Activated CD8-positive, alpha-beta T cell treated with anti-CD3 and anti-CD28 coated beads, Interleukin-2, amount 10 ng/mL, durations not matched to agents 7 days and 5 days (primary cell): ENCODE data around the gene AXIN1. TPM values are rescaled to one million over a fixed set of nuclear protein-coding genes. Genes with fewer than 3 reads are reported as not detected.
"Not testable (repeated sequence)": the region's sequence is repeated elsewhere in the genome, so short reads cannot be mapped to it uniquely, and the experiment has no call there.

Experiments
- ATAC-seq: fragments of 150-1000 bp; cut with Tn5 transposase; one replicate; pipeline ENCODE4 v1.10.0; 2021; ENCODE audit warnings: moderate library complexity
- CTCF ChIA-PET: fragments of 350-600 bp; sonication (Branson Sonifier 250); formaldehyde crosslinking; loops from one replicate; lab custom pipeline; 2021; ENCODE audit warnings: antibody characterized with exemption; lab: Charles Lee
- POLR2A ChIA-PET: fragments of 350-600 bp; sonication (Branson Sonifier 250); formaldehyde crosslinking; loops from one replicate; lab custom pipeline; 2021; ENCODE audit warnings: antibody characterized with exemption; lab: Charles Lee
- DNase-seq: peaks from one replicate; pipeline ENCODE4 v3.0.0-alpha.2; 2020
- H3K27ac Mint-ChIP-seq: one replicate; pipeline ENCODE4 v1.8.0; 2021; ENCODE audit warnings: mild to moderate bottlenecking, mixed read lengths
- H3K27me3 Mint-ChIP-seq: one replicate; pipeline ENCODE4 v1.8.0; 2021; ENCODE audit warnings: low read depth, mixed read lengths
- H3K36me3 Mint-ChIP-seq: one replicate; pipeline ENCODE4 v1.8.0; 2021; ENCODE audit warnings: low read depth, mixed read lengths
- H3K4me1 Mint-ChIP-seq: one replicate; pipeline ENCODE4 v1.8.0; 2021; ENCODE audit warnings: low read depth, mixed read lengths
- H3K4me3 Mint-ChIP-seq: one replicate; pipeline ENCODE4 v1.8.0; 2021; ENCODE audit warnings: mild to moderate bottlenecking, mixed read lengths
- H3K9me3 Mint-ChIP-seq: one replicate; pipeline ENCODE4 v1.8.0; 2022; ENCODE audit warnings: mixed read lengths; ENCODE audit not compliant: insufficient read depth
- total RNA-seq, 2 experiments: library from RNA; stranded (reverse); gene quantifications; one replicate each; pipeline ENCODE4 v1.2.3, GENCODE V29; 2021

AXIN1 gene
- total RNA-seq, 2 experiments from 2014 or later: 25.1 to 26.1 TPM

DNA sequence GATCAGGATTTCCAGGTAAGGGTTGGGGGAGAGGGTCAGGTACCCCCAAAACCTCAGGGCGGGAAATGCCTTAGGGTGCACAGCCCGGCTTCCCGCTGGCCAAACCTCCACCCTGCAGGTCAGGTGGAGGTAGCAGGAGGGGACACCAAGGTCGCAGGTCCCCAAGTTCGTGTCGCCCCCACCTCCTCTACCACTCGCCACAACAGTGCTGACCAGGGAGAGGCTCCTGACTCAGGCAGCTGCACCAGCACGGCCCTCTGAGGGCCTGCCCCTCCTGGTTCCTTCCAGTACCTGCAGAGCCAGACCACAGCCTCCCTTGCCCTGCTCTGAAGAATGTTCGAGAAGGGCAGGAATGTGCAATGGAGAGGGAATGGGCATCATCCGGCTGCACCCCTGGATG, 14.0 kb upstream of the AXIN1 start:
- no peak for ATAC-seq
- Mint-ChIP-seq H3K9me3 (no peaks in the 10 kb centered on the region), H3K27me3 (no peaks in the 10 kb centered on the region), H3K27ac (no peak overlapping the region), H3K36me3 (peaks cover 23% of the 10 kb centered on the region), H3K4me3 (no peak overlapping the region), H3K4me1 (peaks cover 24% of the 10 kb centered on the region)
- no peak for DNase-seq
- POLR2A ChIA-PET: no interaction called here
- CTCF ChIA-PET: interaction anchor here (2.1 kb wide), 1 partner anchor 260 kb away, joined by 4 read pairs; no protein-coding TSS in a partner anchor

DNA sequence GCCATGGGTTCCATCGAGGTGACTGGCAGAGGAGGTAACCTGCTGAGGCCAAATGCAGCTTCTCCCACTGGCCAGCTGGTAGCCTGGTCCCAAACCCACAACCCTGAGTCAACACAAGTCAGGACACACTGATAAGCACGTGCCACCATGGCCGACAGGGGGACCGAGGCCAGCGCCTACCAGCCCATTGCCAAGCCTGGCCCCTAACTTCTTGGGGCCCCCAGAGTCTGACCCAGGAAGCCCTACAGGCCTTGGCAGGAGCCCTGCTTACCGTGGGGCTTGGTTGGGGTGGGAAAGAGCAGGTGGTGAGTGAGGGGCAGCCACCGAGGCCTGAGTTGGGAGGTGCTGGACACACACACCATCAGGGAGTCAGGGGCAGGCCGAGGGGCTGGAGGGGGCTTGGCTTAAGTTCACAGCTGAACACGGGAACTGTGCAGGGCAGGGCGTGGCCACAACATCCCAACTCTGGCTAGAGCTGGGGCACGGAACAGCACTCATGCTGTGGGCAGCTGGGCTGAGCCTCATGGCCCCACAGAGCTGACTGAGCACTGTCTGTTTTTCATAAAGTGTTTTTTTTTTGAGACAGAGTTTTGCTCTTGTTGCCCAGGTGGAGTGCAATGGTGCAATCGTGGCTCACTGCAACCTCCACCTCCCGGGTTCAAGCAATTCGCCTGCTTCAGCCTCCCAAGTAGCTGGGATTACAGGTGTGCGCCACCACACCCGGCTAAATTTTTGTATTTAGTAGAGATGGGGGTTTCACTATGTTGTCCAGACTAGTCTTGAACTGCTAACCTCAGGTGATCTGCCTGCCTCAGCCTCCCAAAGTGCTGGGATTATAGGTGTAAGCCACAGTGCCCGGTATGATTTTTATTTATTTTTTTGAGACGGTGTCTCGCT, 12.3 kb upstream of the AXIN1 start:
- ChIA-PET POLR2A (no interaction called here), CTCF (interaction anchor here (0.8 to 2.1 kb wide), 2 partner anchors 247 to 258 kb away, joined by 3 to 4 read pairs; no protein-coding TSS in a partner anchor)
- Mint-ChIP-seq H3K27me3 (no peaks in the 10 kb centered on the region), H3K36me3 (peaks cover 19% of the 10 kb centered on the region), H3K4me1 (peaks cover 15% of the 10 kb centered on the region), H3K27ac (no peak overlapping the region), H3K9me3 (no peaks in the 10 kb centered on the region), H3K4me3 (no peak overlapping the region)
- DNase-seq: no peak
- ATAC-seq: no peak

- Mint-ChIP-seq H3K9me3 (no peaks in the 10 kb centered on the region), H3K36me3 (peaks cover 12% of the 10 kb centered on the region), H3K4me1 (peaks cover 6% of the 10 kb centered on the region), H3K27me3 (no peaks in the 10 kb centered on the region), H3K27ac (no peak overlapping the region), H3K4me3 (no peak overlapping the region)
- DNase-seq: no peak
- ATAC-seq: no peak
- ChIA-PET CTCF (interaction anchor here (2.7 to 2.9 kb wide), 4 partner anchors 7 to 257 kb away, joined by 8 to 37 read pairs (median 23); partner anchors contain the start of gene MRPL28), POLR2A (no interaction called here)
Observed at GRCh38 chr16:363766-364490, 11.4 kb upstream of the AXIN1 start.

GRCh38 chr16:363110-363765, 10.7 kb upstream of the AXIN1 start:
- ChIA-PET POLR2A (no interaction called here), CTCF (interaction anchor here (0.9 to 2.9 kb wide), 10 partner anchors 8 to 259 kb away, joined by 3 to 37 read pairs (median 10); partner anchors contain the start of genes LUC7L, MRPL28 and PGAP6)
- H3K9me3 Mint-ChIP-seq: no peaks in the 10 kb centered on the region
- no peaks in the 10 kb centered on the region for H3K27me3 Mint-ChIP-seq
- DNase-seq (no peak), ATAC-seq (no peak)
- peaks cover 7% of the 10 kb centered on the region for H3K36me3 Mint-ChIP-seq
- H3K27ac Mint-ChIP-seq: no peak overlapping the region
- peaks cover 6% of the 10 kb centered on the region for H3K4me1 Mint-ChIP-seq
- no peak overlapping the region for H3K4me3 Mint-ChIP-seq

GRCh38 chr16:362702-362999, 10.1 kb upstream of the AXIN1 start:
- DNase-seq, H3K27ac Mint-ChIP-seq, POLR2A ChIA-PET, H3K4me3 Mint-ChIP-seq, H3K4me1 Mint-ChIP-seq, H3K9me3 Mint-ChIP-seq, ATAC-seq, H3K27me3 Mint-ChIP-seq, H3K36me3 Mint-ChIP-seq: not testable (repeated sequence)
- CTCF ChIA-PET: interaction anchor here (0.7 to 2.9 kb wide), 16 partner anchors 9 to 298 kb away, joined by 3 to 37 read pairs (median 4); partner anchors contain the start of genes LUC7L, MRPL28 and PGAP6

DNA sequence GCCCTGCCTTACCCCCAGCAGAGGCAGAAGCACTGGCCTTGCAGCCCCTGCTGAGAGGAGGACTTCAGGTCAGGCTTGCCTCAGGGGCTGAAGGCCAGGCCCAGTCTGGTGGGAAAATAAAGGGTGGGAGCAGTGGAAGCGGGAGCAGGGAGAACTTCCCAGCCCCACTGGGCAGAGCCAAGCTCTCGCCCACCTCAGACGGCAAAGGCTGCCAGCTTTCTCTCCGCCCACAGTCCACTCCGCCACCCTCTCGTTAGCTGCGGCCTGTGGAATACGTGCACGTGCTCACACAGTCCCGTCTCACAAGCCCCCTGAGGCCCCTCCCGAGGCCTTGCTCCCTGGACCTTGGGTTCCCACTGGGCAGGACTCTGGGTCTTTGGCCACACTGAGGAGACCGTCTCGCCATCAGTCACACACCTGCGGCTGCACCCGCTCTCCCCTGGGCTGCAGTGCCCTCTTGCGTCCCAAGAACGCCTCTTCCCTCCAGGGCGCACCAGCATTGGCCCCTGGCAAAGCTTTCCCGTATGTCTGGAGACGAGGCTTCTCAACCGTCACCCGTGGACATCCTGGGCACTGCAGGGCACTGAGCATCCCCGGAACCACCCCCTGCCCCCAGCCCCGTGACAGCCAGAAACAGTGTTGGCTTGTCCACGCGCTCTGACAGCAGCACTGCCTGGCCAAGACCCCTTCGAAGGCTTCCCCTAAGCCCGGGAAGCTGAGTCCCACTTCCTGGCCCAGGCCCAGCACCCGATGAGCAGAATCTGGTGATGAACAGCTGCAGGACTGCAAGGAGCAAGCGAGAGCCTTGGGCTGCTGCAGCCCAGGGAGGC, 9.6 kb upstream of the AXIN1 start:
- ATAC-seq (peak; percentile 88), DNase-seq (peak; percentile 82)
- ChIA-PET CTCF (interaction anchor here (0.7 to 2.9 kb wide), 19 partner anchors 9 to 297 kb away, joined by 3 to 37 read pairs (median 4); partner anchors contain the start of genes LUC7L, MRPL28 and PGAP6), POLR2A (interaction anchor here (0.8 kb wide), 1 partner anchor 9 kb away, joined by 3 read pairs; no protein-coding TSS in a partner anchor)
- Mint-ChIP-seq H3K36me3 (peaks cover 5% of the 10 kb centered on the region), H3K27ac (no peak overlapping the region), H3K4me3 (no peak overlapping the region), H3K27me3 (no peaks in the 10 kb centered on the region), H3K4me1 (peaks cover 6% of the 10 kb centered on the region), H3K9me3 (no peaks in the 10 kb centered on the region)

DNA sequence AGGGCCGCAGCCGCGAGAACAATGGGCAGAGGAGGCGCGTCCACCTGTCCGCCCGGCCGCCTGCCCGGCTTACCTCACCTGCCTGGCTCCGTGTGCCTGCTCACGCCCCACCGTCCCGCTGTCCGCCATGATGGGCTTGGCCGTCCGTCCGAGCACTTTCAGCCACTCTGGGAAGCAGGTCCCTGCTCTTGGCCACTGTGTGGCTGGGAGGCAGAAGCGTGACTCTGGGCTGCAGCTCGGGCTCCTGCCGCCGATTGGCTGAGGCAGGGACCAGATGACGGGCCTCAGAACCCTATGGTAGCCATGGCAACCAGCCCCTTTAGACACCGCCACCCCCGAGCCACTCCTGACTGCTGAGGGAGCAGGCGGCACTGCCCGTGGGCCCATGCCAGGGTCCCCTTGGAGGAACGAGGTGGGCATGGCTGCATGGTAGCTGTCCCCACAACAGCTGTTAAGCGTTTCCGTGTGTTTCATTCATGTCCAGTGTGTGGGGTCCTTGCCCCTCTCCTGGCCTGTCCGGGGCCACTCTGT, 8.9 kb upstream of the AXIN1 start:
- Mint-ChIP-seq H3K4me1 (peaks cover 6% of the 10 kb centered on the region), H3K4me3 (no peak overlapping the region), H3K36me3 (no peaks in the 10 kb centered on the region), H3K27me3 (no peaks in the 10 kb centered on the region), H3K9me3 (no peaks in the 10 kb centered on the region), H3K27ac (no peak overlapping the region)
- ChIA-PET CTCF (interaction anchor here (0.7 to 2.9 kb wide), 11 partner anchors 8 to 296 kb away, joined by 3 to 37 read pairs (median 8); partner anchors contain the start of genes LUC7L and MRPL28), POLR2A (interaction anchor here (0.8 kb wide), 1 partner anchor 9 kb away, joined by 3 read pairs; no protein-coding TSS in a partner anchor)
- no peak for ATAC-seq
- no peak for DNase-seq

GRCh38 chr16:360698-361336, 8.3 kb upstream of the AXIN1 start:
- DNase-seq (no peak), ATAC-seq (no peak)
- H3K27me3 Mint-ChIP-seq: no peaks in the 10 kb centered on the region
- ChIA-PET CTCF (interaction anchor here (1.0 to 2.9 kb wide), 6 partner anchors 11 to 291 kb away, joined by 3 to 37 read pairs (median 16); partner anchors contain the start of gene MRPL28), POLR2A (no interaction called here)
- H3K4me1 Mint-ChIP-seq: peaks cover 6% of the 10 kb centered on the region
- no peaks in the 10 kb centered on the region for H3K9me3 Mint-ChIP-seq
- no peaks in the 10 kb centered on the region for H3K36me3 Mint-ChIP-seq
- H3K27ac Mint-ChIP-seq: no peak overlapping the region
- no peak overlapping the region for H3K4me3 Mint-ChIP-seq

DNA sequence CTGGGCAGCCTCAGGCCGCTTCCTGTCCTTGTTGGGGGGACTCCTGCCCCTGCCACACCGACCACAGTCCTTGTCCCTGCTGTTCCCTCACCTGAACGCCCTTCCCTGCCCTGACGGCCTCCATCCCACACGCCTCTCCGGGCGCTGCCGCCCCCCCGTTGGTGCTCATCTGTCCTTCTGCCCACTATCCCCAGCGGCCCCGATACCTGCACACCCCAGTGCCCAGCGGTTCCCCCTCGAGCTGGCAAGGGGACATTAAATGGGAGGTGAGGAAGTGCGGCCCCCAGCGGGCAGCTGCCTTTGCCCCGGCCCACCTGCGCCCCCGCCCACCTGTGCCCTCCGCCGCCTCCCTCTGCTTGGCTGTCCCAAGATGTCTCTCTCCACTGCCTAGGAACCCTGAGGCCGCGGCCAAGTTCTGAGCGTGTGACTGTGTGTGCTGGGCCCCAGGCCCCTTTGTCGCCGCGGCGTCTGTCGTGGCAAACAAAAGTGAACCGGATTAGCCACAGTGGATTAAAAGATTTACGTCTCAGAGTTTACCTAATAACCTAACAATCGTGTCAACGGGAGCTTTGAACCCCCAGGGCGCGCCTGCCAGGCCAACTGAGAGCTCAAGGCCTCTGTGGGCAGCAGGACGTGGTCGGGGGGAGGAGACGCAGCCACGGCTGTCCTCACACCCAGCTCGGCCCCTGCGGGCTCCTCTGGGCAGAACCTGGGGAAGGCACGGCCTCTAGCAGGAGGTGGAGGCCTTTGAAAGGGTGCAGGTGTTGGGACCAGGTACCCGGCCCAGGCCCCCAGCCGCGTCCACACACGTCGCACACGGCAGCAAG, 7.6 kb upstream of the AXIN1 start:
- DNase-seq (no peak), ATAC-seq (no peak)
- no peak overlapping the region for H3K4me3 Mint-ChIP-seq
- peaks cover 12% of the 10 kb centered on the region for H3K4me1 Mint-ChIP-seq
- POLR2A ChIA-PET: no interaction called here
- no peaks in the 10 kb centered on the region for H3K36me3 Mint-ChIP-seq
- CTCF ChIA-PET: no interaction called here
- H3K9me3 Mint-ChIP-seq: no peaks in the 10 kb centered on the region
- H3K27me3 Mint-ChIP-seq: no peaks in the 10 kb centered on the region
- H3K27ac Mint-ChIP-seq: no peak overlapping the region
